Type B pancreatic cell (in vitro differentiated cells): ENCODE results near the gene LRCOL1. TPM values are rescaled to one million over a fixed set of nuclear protein-coding genes. Genes with fewer than 3 reads are reported as not detected.

ENCODE experiments used
- DNase-seq: peaks from one replicate; pipeline ENCODE4 v3.0.0; 2021; ENCODE audit warnings: mixed read lengths; ENCODE audit not compliant: unreplicated experiment; ENCODE audit errors: extremely low spot score
- H3K27ac Mint-ChIP-seq: 2 replicates; pipeline ENCODE4 v1.8.0; 2021; ENCODE audit warnings: mild to moderate bottlenecking, mixed read lengths
- H3K27me3 Mint-ChIP-seq: 2 replicates; pipeline ENCODE4 v1.8.0; 2021; ENCODE audit warnings: mixed read lengths
- H3K36me3 Mint-ChIP-seq: 2 replicates; pipeline ENCODE4 v1.8.0; 2021; ENCODE audit warnings: mixed read lengths
- H3K4me1 Mint-ChIP-seq: one replicate; pipeline ENCODE4 v1.8.0; 2021; ENCODE audit warnings: mixed read lengths; ENCODE audit not compliant: unreplicated experiment
- H3K4me3 Mint-ChIP-seq: 2 replicates; pipeline ENCODE4 v1.8.0; 2021; ENCODE audit warnings: mild to moderate bottlenecking, mixed read lengths
- H3K9me3 Mint-ChIP-seq: 2 replicates; pipeline ENCODE4 v1.8.0; 2021; ENCODE audit warnings: mixed read lengths
- total RNA-seq: library from RNA; stranded (reverse); gene quantifications from 2 replicates; pipeline ENCODE4 v1.2.1, GENCODE V29; 2021; ENCODE audit warnings: low replicate concordance
- TF ChIP-seq, protein P1 (sequence below): fragments of 200-600 bp; sonication (generic); conservative IDR thresholded peaks from 2 replicates; pipeline ENCODE4 v1.5.0; 2021; ENCODE audit warnings: antibody characterized with exemption, mild to moderate bottlenecking

The LRCOL1 gene
- total RNA-seq, 1 donor from 2014 or later = not detected

DNA sequence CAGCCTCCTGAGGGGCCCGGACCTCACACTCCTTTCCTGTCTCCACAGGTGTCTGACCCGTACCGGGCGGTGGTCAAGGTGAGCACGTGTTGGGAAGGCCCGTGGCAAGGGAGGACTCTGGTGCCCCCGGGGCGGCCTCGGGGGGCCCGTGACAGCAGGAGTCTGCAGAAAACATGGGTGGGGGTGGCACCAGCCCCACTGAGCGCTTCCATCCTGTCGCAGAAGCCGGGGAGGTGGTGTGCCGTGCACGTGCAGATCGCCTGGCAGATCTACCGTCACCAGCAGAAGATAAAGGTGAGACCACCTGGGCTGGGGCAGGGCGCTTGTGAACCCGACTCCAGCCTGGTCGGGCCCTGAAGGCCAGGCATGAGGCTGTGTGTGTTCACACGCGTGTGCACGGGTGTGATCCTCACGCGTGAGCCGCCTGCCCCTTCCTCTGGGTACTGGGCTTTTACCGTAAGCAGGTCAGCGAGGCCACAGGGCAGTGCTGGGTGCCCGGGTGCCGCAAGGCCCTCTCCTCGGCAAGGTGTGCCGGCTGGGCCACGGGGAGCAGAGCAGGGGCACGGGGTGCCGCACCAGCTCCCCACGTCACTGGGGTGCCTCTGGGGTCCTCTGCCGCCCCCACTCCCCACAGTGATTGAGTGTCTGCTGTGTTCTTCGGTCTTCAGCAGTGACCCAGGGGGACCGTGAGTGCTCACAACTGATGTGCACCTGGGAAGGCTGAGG, 35.9 kb downstream of the LRCOL1 start:
- Mint-ChIP-seq H3K4me1 (no peaks in the 10 kb centered on the region), H3K27ac (no peak overlapping the region), H3K27me3 (no peaks in the 10 kb centered on the region), H3K9me3 (no peaks in the 10 kb centered on the region), H3K4me3 (no peak overlapping the region), H3K36me3 (peaks cover 5% of the 10 kb centered on the region)
- no peak for DNase-seq
- TF ChIP-seq, protein P1, sequence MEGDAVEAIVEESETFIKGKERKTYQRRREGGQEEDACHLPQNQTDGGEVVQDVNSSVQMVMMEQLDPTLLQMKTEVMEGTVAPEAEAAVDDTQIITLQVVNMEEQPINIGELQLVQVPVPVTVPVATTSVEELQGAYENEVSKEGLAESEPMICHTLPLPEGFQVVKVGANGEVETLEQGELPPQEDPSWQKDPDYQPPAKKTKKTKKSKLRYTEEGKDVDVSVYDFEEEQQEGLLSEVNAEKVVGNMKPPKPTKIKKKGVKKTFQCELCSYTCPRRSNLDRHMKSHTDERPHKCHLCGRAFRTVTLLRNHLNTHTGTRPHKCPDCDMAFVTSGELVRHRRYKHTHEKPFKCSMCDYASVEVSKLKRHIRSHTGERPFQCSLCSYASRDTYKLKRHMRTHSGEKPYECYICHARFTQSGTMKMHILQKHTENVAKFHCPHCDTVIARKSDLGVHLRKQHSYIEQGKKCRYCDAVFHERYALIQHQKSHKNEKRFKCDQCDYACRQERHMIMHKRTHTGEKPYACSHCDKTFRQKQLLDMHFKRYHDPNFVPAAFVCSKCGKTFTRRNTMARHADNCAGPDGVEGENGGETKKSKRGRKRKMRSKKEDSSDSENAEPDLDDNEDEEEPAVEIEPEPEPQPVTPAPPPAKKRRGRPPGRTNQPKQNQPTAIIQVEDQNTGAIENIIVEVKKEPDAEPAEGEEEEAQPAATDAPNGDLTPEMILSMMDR = no peak

DNA sequence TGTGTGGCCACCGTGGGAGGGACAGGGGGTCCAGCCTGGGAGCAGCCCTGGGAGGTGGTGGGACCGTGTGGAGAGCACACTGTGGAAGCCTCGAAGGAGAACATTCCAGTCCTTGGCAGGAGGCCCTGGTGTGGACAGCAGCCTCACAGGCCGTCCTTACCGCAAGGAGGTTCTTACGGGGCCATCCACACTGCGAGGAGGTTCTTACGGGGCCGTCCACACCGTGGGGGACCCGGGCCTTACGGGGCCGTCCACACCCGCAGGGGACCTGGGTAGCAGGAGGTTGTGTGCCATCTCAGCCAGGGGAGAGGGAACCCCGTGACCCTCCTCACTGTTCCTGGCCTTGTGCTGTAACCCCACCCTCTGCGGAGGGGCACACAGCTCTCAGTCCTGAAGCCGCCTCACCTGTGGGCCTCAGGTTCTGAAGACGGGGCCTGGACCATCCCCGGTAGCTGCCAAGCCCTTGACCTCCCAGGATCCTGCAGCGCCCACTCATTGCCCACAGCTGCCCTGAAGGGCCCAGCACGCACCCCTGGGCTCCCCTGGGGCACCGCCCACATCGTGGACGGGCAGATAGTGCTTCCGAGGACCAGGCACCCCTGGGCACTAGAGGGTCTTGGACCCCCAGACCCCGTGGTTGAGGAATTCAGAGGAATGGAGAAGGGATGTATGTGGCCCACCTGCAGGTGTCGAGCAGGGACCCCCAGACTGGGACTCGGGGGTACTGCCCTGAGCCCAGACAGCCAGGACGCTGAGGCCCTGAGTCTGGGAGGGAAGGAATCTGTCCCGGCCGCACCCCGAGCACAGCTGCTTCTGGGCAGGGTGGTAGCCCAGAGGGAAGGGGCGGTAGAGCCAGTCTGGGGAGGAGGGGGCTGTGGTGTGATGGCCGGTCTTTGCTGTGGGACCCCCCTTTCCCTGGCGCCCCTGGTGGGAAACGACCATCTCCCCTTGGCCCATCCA, 37.3 kb downstream of the LRCOL1 start:
- Mint-ChIP-seq H3K36me3 (peaks cover 4% of the 10 kb centered on the region), H3K9me3 (no peaks in the 10 kb centered on the region), H3K27me3 (no peaks in the 10 kb centered on the region), H3K4me1 (no peaks in the 10 kb centered on the region), H3K27ac (peak overlapping the region; percentile 39), H3K4me3 (no peak overlapping the region)
- TF ChIP-seq, protein P1 = no peak
- DNase-seq = no peak

DNA sequence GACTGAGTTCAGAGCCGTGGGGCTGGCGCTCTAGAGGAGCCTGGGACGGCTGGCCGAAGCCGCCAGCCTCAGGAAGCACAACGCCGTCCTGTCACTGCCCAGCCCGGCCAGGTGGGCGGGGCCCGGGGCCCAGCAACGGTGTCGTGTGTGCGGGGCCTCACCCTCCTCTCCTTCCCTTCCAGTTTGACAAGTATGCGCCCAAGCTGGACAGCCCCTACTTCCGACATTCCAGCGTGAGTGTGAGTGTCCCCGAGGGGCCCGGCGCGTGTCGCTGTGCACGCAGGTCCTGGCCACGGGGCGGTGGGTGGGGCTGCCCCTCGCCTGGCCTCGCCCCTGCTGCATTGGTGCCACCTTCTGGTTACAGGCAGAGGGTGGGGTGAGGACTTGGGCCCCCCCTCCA, 38.3 kb downstream of the LRCOL1 start:
- DNase-seq = no peak
- H3K27me3 Mint-ChIP-seq = no peaks in the 10 kb centered on the region
- TF ChIP-seq, protein P1 = no peak
- no peak overlapping the region for H3K27ac Mint-ChIP-seq
- H3K36me3 Mint-ChIP-seq = no peaks in the 10 kb centered on the region
- H3K9me3 Mint-ChIP-seq = no peaks in the 10 kb centered on the region
- no peak overlapping the region for H3K4me3 Mint-ChIP-seq
- no peaks in the 10 kb centered on the region for H3K4me1 Mint-ChIP-seq

DNA sequence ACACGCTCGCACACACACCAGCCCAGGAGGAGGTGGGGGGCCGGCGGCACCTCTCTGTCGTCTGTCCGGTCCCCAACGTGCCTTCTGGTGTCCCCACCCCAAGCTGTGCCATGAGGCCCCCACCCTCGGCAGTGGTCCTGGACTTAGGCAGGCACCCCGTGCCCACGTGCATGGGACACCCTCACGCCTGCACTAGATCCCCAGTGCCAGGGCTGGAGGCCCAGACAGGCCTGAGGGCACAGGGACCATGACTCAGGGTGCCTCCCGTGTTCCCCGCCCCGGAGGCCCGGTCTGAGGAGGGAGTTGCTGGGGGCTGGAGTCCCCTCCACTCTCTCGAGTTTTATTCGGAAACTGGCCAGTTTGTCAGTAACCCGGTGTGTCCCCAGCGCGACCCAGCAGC, 38.8 kb downstream of the LRCOL1 start:
- Mint-ChIP-seq H3K27ac (no peak overlapping the region), H3K4me3 (no peak overlapping the region), H3K27me3 (no peaks in the 10 kb centered on the region), H3K4me1 (no peaks in the 10 kb centered on the region), H3K9me3 (no peaks in the 10 kb centered on the region), H3K36me3 (no peaks in the 10 kb centered on the region)
- no peak for DNase-seq
- TF ChIP-seq, protein P1 = no peak

DNA sequence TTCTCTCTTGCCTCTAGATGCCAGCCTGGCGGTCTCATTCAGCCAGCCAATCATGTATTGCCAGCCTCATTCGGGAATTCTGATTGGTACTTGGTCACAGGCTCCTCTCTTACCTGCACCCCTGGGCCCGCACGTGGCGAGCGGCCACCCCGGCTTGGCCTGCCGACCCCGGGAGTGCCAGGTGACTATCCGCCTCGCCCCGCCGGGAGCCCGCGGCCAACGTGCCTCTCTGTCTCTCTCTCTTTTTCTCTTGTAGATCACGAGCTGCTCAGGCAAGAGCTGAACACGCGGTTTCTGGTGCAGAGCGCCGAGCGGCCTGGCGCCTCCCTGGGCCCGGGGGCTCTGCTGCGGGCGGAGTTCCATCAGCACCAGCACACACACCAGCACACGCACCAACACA, 39.3 kb downstream of the LRCOL1 start:
- peaks cover 2% of the 10 kb centered on the region for H3K4me1 Mint-ChIP-seq
- no peaks in the 10 kb centered on the region for H3K27me3 Mint-ChIP-seq
- H3K27ac Mint-ChIP-seq = no peak overlapping the region
- no peaks in the 10 kb centered on the region for H3K9me3 Mint-ChIP-seq
- no peak overlapping the region for H3K4me3 Mint-ChIP-seq
- H3K36me3 Mint-ChIP-seq = no peaks in the 10 kb centered on the region
- TF ChIP-seq, protein P1 = no peak
- DNase-seq = no peak
